NCI-H2029 treated with DMSO at 0.1 percent for 48 hours (cell line): Measurements from ENCODE around the gene RHNO1.
A peak's percentile ranks its signal among the peaks of the same experiment; 100 is the strongest.

Source experiments
- DNase-seq: peaks from one replicate; lab custom pipeline; 2025; lab: John Stamatoyannopoulos, UW

The RHNO1 gene

GRCh38 chr12:2902272-2902880, 25.4 kb downstream of the RHNO1 start:
- peak; percentile 82 for DNase-seq

GRCh38 chr12:2904260-2904659, 27.2 kb downstream of the RHNO1 start:
- peak; percentile 51 for DNase-seq

- DNase-seq: no peak
These were observed 35.2 kb downstream of the RHNO1 start for GRCh38 chr12:2912216-2912575.

- no peak for DNase-seq
These were observed 42.2 kb downstream of the RHNO1 start for GRCh38 chr12:2919249-2919648.

GRCh38 chr12:2922329-2922728, 45.3 kb downstream of the RHNO1 start:
- DNase-seq: no peak

GRCh38 chr12:2923057-2923456, 46.0 kb downstream of the RHNO1 start:
- no peak for DNase-seq

GRCh38 chr12:2924019-2924418, 47.0 kb downstream of the RHNO1 start:
- no peak for DNase-seq

- DNase-seq: no peak
These were observed 48.4 kb downstream of the RHNO1 start for GRCh38 chr12:2925322-2925995.

GRCh38 chr12:2930865-2931264, 53.8 kb downstream of the RHNO1 start:
- no peak for DNase-seq

- no peak for DNase-seq
These were observed 56.6 kb downstream of the RHNO1 start for GRCh38 chr12:2933586-2933985.

- no peak for DNase-seq
These were observed 57.3 kb downstream of the RHNO1 start for GRCh38 chr12:2934371-2934770.

- DNase-seq: no peak
These were observed 59.3 kb downstream of the RHNO1 start for GRCh38 chr12:2936301-2936700.

- DNase-seq: no peak
These were observed 60.5 kb downstream of the RHNO1 start for GRCh38 chr12:2937500-2937899.
